A549 (cell line): ENCODE measurements around the gene GPAT3.

ENCODE experiments used
- CTCF ChIP-seq: fragments of >200 bp; sonication (Bioruptor Twin); formaldehyde crosslinking; IDR thresholded peaks from 3 replicates; pipeline ENCODE4 v1.5.1; 2016
- EP300 ChIP-seq, 2 experiments: fragments of >200 bp; sonication (Bioruptor Twin); formaldehyde crosslinking; IDR thresholded peaks; 2 replicates in 1 of 2; 3 replicates in 1 of 2; pipeline ENCODE4 v1.6.1; 2016 to 2017

- TF ChIP-seq CTCF (no peak), EP300 (IDR thresholded peaks at IDR 0.05) (no peak)
These were observed 77.1 kb downstream of the GPAT3 start for GRCh38 chr4:83613023-83613422.
